GM19468 (cell line): Measurements from ENCODE around the gene APIP.

Experiments
- ATAC-seq: cut with Tn5 transposase; IDR thresholded peaks from one replicate; pipeline ENCODE4 v1.9.1; 2021; ENCODE audit warnings: mild to moderate bottlenecking, moderate library complexity, moderate number of reproducible peaks; ENCODE audit not compliant: unreplicated experiment; ENCODE audit errors: extremely low read depth

APIP gene

DNA sequence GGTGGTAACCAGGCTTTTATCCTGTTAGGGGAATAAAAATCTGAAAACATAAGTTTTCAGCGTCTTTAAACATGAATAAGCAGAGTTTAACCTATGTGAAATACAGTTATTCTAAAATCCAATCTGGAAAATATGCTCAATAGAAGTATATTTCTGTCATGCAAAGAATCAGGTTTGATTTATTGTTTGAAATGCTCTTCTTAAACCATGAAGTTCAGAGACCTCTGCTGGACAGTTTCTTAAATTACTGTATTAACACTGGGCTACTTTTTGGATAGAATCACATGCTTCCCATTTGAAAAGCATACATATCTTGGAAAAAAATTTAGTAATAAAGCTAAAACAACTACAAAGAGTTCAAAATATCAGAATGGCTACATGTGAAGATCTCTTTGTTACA, 25.4 kb downstream of the APIP start:
- no peak for ATAC-seq

DNA sequence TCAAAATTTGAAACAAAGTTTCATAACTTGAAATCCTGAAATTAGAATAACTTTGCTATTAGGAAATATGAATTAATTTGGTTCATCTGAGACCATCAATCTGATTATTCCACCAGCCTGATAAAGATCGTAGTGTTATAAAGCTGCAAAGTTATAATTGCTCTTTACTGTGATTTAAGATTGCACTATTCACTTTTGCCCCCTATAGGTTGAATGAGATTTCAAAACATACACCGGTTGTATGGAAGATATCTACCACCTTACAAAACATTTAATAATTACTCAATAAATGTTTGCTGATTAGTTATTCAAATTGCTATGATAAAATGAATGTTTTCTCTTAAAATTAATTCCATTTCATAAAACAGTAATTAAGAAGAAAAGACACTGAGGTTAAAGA, 26.1 kb downstream of the APIP start:
- no peak for ATAC-seq

DNA sequence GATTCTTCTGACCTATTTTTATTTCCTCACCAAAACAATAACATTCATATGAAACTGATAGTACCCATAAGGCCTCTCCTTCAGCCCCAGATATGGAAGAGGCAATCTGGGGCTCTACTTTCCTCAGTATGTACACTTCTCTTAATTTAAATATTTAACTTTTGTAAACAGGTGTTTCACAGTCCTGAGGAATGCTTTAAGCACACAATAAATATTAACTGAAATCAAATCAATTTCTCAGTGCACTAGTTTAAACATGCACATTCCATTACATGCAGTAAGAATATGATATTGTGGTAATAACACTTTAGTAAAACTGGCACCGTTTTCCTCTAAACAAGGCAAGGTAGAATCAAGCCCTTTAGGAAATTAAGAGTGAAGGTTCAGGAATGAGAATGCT, 28.9 kb downstream of the APIP start:
- ATAC-seq, result no peak

DNA sequence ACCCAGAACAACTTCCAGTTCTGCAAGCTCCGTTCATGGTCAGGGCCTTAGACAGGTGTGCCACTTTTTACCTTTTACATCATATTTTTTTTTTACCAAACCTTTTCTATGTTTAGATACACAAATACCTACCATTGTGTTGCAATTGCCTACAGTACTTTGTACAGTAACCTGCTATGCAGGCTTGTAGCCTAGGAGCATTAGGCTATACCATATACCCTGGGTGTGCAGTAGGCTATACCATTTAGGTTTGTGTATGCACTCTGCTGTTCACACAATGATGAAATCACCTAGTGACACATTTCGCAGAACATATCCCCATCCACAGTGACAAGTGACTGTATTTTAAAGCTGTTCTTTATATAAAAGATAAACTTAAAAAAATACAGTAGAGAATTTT, 29.6 kb downstream of the APIP start:
- ATAC-seq, result no peak

DNA sequence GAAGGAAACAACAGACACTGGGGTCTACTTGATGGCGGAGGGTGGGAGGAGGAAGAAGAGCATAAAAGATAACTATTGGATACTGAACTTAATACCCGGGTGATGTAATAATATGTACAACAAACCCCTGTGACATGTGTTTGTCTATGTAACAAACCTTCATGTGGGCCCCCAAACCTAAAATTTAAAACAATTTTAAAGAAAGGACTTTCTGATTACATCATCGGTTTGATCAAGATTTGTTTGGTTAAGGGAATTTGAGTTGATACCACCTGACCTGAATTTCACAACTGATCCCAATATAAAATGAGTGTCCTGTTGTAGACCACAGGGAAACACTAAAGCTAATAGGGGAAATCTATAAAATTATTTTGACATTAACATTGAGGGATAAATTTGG, 34.3 kb downstream of the APIP start:
- ATAC-seq, result no peak

DNA sequence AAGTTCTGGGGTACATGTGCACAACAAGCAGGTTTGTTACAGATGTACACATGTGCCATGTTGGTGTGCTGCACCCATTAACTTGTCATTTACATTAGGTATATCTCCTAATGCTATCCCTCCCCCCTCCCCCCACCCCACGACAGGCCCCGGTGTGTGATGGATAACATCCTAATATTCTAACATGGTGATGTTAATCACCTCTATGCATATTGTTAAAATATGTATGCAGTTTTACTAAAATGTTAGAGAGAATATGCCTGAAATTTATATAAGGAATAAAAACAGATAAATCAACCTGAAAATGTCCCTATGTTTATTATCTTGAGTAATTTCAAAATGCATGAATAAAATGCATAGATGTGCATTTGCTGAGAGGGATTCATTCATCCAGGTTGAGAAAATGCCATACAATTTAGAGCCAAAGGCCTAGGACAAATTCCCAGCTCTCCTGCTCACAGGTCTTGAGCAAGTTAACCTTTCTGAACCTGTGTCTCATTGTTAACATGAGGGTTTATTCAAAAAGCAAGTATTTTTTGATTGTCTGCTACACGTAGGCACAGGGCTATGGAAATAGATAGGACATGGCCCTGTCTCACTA, 38.7 kb downstream of the APIP start:
- ATAC-seq, result no peak

DNA sequence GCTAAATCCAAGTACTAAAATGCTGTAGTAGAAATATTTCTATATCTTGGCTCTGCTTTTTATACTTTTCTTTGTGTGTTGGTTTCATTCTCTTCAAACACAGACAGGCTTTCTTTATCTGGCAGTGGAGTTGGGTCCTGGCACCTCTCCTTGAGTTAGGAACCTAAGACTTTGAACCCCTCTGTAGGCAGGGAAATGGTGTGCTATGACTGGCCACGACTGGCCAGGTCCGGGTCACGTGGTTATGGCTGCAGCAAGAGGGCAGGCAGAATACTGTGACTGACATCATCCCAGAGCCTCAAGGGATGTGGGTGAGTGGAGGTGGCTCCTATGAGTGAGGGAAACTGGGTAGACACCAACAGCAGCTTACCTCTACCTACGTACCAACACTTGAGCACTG, 42.0 kb downstream of the APIP start:
- ATAC-seq, result no peak

DNA sequence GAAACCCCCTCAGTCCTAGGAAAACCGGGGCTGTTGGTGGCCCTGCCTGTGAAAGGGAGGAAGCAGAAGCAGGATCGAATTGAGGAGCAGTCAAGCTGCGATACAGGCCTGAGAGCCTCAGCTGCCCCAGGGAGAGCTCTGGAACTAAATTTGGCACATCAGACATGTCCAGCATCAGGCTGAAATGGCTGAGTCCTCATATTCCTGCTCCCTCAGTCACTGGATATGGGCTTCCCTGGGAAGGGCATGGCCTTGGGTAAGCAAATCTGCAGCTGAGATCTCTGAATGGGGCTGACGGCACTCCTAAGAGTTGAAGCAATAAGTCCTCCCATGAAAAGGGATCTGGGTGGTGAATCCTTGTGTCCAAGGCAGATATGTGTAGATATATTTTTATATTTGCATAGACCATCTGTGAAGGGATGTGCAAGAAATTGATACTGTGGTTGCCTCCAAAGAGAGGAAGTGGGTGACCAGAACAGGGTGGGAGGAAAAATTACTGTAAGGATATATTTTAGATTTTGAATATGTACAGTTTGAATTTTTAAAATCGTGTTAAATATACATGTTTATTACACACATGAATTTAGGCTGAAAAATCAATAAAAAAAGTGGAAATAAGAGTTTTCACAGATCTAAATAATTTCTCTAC, 45.5 kb downstream of the APIP start:
- ATAC-seq, result no peak

DNA sequence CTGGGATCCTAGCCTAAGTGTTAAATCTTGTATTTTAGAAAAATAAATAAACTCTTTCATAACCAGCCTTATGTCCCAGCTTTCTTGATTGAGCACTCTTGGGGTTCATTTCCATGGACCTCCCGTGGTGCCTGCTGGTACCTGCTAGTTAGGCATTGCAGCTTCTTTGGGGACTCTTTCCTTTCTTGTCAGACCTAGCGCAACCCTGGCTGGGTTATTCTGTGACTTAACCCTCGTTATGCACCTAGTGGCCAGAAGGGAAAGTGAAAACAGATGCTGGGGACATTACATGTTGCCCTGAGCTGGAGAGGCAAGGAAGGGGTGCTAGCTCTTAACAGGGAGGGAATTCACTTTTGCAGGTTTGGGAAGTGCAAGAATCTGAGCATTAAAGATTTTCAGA, 46.8 kb downstream of the APIP start:
- no peak for ATAC-seq

DNA sequence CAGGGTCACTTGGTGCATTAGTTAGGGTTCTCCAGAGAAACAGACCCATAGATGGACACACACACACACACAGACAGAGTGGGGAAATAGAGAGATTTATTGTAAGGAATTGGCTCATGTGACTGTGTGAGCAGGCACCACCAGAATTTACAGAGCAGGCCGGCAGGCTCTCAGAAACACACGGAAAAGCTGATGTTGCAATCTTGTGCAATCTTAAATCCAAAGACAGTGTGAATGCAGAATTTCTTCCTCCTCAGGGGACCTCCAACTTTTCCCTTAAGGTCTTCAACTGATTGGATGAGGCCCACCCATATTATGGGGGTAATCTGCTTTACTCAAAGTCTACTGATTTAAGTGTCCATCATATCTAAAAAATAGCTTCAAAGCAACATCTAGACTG, 49.8 kb downstream of the APIP start:
- ATAC-seq, result no peak

DNA sequence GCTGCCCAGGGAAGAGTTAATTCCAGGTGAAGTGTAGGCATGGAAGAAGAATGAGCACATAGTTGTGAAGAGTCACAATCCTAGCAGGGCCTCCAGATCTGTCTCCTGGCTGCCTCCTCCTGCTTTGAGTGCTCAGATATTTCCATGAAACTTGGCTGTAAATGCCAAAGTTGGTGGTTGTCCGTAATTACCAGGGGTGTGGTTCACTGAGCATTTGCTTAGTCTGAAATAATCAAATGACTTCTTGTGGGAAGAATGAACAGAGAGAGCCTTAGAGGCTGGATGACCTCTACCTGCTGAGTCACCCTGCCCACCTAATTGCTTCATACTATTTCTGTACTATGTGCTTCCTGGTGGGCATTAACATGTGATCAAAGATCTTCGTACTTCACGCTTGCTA, 50.9 kb downstream of the APIP start:
- ATAC-seq, result no peak

DNA sequence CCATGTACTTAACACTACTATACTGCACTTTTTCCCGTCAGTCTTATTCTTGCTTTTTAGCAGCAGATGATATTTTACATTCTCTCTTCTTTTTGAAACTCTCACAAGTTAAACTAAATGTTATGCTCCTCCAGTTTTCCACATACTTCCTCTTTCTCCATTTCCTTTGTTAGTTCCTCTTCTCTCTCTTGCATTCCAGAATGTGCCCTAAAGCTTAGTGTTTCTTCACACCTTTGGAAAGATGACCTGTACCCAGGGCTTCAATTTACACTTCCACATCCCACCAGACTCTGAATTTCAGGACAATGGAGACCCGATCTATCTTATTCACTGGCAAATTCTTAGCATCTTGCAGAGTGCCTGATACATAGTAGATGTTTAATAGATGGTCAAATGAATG, 51.8 kb downstream of the APIP start:
- no peak for ATAC-seq

DNA sequence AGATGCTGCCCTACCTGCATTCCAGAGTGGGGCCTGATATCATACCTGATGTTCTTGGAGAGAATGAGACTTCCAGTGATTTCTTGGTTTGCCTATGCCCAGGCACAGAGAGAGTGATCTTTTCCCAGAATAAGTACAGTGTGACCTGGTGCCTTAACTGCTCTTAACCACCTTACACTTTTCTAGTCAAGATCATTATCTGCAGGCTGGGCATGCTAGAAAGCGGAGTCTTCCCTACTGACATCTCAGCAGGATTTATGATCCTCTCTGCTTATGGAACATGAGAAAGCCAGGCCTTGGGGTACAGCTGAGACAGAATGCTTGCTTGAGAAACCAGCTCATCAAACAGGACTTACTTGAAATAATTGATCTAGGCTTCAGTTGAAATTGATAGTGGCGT, 53.1 kb downstream of the APIP start:
- no peak for ATAC-seq

DNA sequence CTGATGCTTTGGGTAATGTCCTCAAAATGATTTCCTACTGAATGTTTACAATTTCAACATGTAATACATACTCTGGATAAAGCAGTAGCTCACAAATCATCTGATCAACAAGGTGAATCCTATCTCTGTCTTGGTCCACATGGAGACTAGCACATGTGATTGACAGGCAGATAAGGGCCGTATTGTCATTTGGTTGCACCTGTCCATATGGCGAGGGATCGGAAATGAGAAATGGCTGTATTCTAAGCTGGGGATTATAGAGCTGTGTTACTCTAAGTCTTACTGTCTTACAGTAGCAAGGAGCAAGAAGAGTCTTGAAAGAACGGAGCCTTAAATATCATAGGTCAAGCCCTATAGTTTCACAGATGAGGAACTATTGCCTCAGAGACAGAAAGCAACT, 55.7 kb downstream of the APIP start:
- no peak for ATAC-seq

DNA sequence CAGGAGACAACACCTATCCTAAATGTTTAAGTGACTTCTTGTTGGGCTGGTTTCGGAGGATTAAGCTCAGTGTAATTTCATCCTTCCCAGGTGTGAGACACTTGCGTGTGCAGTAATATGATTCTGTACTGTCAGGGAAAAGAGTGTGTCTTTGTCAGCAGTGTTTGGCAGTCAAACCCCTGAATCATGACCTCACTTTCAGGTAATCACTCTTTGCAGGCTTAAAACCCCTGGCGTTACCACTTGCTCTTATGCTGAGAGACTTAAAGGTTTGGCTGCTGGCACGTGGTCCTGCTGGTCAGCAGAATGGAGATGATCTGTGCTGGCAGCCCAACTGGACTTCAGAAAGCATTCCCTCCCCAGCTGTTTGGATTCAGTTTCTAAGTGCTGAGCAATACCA, 56.1 kb downstream of the APIP start:
- no peak for ATAC-seq

DNA sequence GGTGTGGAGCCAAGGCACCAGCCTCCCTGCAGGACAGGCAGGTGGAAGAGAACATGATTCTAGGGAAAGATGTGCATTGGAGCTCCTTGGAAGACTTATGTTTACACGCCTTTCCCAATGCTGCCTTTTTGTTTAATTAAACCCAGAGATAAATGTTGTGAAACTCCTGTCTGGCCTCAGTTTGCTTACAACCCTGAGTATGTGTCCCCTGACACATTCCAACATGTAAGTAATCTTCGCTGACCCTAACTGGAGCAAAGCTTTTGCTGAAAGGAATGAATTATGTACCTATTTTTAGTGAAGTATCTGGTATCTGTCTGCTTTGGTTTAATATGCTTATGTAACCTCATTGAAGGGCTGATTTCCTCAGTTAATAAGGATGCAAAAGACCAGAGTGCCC, 56.7 kb downstream of the APIP start:
- no peak for ATAC-seq

DNA sequence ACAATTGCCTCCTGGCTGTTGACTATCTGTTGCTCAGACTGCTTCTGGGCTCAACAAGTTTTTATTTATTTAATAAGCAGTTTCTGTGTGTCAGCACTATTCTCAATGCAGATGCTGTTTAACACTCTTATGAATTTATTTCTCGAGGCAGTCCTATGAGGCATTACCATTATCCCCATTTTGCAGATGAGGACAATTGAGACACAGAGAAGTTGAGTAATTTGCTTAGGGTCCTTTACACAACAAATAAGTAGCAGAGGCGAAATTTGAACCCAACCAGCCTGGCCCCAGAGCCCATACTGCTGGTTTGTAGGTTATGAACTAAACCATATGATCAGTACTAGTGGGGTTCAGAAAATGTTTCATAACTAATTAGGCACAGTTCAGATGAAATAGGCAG, 58.7 kb downstream of the APIP start:
- ATAC-seq, result no peak

DNA sequence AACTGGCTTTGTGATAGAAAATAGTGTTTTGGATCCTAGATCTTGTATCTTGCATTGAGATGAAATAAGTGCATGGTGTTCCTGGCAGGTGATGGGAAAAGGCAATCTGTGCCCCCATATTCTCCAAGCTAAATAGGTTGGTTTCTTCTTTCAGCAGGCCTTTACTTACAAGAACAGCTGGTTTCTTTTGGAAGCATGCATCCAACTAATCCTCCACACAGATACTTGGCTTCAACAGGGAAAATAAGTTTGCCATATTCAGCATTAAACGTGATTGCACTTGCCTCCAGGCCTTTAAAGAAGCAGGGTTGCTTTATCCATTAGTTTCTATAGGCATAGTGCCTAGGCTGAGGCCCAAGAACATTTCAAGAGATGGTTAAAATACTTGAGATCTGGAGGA, 59.9 kb downstream of the APIP start:
- ATAC-seq, result no peak

DNA sequence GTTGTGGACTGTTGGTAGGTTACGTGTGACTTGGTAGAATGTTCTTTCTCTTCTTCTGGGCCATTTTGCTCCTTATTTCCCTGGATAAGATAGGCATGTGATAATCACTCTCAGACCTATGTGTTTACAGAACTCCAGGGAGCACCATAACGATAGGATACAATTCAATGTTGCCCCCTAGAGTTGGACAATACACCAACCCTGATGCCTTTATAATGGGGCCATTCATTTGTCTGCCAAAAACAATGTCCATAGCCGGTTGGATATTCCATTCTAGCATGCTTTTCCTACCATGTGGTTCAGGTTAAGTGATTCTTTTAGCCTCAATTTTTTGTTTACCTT, 60.5 kb downstream of the APIP start:
- no peak for ATAC-seq

DNA sequence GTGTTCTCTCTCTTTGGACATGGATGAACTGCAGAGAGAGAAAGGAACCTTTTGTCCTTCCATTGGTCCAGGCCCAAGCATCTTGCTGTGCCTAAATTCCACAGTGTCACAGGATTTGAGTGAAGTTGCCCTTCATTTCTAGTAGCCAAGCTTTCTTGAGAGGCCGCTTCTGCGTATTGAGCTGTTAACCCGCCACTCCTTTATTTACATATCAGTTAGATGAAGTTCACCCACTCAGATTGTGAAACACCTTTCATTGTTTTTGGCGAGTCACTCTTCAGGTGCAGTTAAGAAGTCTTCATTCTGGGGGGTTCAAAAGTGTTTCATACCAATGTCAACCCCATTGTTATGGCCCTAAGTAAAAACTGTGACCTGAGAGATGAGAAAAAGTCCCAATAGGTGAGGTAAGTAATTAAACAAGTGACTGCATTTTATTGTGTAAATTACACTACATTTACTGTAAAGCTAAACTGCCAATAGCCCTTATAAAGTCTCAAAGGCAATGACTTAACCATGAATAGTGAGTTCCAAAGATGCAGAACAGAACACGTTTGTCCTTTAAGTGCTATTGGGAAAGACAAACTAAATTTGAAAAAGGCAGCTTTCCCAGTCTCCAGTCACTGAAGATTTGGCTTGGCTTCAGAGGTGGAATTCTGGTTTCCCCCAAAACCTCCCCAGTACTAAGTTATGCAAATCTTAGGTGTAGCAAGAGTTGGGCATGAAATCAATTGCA, 61.0 kb downstream of the APIP start:
- no peak for ATAC-seq

DNA sequence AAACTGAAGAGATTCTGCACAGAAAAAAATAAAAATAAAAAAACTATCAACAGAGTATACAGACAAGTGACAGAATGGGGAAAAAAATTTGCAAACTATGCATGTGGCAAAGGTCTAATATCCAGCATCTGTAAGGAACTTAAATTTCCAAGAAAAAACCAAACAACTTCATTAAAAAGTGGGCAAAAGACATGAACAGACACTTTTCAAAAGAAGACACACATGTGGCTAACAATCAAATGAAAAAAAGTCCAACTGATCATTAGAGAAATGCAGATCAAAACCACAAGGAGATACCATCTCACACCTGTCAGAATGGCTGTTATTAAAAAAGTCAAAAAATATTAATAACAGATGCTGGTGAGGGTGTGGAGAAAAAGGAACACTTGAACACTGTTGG, 64.3 kb downstream of the APIP start:
- ATAC-seq, result no peak

DNA sequence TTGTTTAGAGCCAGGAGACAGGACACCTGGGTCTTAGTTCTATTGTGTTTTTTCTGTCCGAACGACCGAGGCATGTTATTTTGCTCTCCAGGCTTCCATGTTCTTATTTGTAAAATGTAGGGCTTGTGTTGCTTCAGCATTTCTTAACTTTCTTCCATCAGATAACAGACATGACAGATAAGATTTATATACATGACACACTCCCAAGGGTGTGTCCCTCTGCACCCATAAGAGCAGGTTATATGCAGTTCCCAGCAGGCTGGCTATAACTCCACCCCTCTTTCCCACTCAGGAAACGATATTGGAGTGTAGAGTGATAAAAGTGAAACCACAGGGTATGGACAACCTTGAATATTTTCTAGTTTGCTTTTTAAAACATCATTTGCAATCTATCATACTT, 65.8 kb downstream of the APIP start:
- no peak for ATAC-seq
